HG02642 (cell line): ENCODE measurements around the gene LY6G5C.
"Not testable (repeated sequence)": the region's sequence is repeated elsewhere in the genome, so short reads cannot be mapped to it uniquely, and the experiment has no call there.

Source experiments
- ATAC-seq: cut with Tn5 transposase; IDR thresholded peaks from one replicate; pipeline ENCODE4 v1.9.1; 2021; ENCODE audit warnings: mild to moderate bottlenecking; ENCODE audit not compliant: unreplicated experiment, poor library complexity

Gene LY6G5C

GRCh38 chr6:31715022-31715958 lies 34.4 kb upstream of the LY6G5C start, which contains the start of gene LY6G6D:
TSS of gene LY6G6D (plus strand) at chr6:31715348. CDS start at chr6:31715356, 8 bp downstream.
- ATAC-seq: no peak

DNA sequence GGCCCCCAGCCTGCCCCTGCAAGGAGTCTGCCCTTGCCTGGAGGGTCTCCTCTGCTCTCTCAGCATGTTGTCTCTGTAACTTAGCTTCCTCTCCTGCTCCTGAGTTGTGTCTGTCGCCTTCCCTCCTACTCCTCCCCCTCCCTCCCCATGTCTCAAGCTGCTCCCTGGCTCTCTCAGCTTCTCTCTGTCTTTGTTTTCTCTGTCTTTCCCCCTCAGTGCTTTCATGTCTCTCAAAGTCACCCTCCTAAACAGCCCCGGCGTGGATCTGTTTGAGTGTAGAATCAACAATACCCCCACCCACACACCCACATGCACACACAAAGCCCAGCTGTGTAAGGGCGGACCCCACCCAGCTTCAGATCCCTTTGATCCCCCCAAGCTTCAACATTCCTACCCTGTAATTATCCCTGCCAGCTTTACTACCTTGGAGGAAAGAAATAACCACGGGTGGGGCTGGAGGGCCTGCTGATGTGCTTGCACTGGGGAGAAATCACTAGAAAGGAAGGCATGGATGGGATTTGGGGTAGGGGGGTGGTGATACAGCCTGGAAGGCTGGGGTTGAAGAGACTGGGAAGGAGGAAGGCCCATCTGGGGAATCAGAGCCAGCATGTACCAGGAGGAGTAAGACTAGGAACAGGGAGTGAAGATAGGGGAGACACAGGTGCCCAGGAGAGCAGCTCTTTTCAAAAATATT lies 33.3 kb upstream of the LY6G5C start:
- ATAC-seq: no peak

GRCh38 chr6:31713465-31713864 lies 32.6 kb upstream of the LY6G5C start:
- no peak for ATAC-seq

DNA sequence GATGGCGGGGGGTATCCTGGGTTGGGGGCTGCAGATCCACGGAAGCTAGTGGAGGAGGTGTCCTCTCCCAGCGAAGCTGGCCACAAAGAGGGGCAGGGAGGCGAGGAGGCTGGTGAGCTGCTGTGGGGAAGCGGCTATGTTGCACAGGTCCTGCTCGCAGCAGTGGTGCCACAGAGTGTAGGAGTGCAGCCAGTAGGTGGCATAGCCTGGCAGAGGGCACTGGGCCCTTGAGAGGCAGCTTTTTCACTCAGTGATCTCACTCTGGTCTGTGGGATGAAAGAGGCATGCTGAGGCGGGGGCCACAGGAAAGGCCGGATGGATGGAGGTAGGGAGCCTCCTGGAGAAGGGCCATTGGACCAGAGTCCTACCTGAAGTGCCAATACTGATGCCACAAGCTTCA lies 31.4 kb upstream of the LY6G5C start:
- ATAC-seq: no peak

- ATAC-seq: no peak
Observed at GRCh38 chr6:31711233-31711632, 30.4 kb upstream of the LY6G5C start.

DNA sequence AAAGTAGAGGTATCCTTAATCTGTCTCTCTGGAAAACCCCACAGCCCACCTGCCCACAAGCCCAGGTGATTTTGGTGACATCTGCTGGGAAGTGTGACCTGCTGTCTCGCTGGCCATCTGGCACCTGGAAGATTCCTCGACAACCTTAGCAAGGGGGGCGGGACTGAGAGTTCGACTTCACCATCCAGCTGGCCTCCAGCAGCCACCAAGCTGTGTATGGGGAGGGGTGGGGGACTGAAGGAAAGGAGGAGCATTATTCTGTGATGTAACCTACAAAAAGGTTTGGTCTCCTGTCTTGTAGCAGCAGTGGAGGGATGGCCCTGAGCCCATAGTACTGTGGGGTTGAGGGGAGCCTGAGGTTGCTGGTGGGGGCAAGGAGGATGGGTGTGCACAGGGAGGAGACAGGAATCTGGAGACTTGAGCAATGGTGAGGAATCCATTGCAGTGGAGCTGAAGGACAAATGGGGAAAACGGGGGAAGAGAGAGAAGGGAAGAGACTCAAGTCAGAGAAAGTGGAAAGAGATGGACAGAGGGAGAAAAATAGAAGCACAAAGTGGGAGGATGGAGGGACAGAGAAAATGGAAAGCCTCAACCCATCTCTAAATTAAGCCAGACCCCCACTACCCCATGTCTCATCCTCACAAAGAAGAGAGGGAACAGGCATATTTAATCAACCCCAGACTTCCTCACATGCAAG lies 29.8 kb upstream of the LY6G5C start:
- no peak for ATAC-seq

DNA sequence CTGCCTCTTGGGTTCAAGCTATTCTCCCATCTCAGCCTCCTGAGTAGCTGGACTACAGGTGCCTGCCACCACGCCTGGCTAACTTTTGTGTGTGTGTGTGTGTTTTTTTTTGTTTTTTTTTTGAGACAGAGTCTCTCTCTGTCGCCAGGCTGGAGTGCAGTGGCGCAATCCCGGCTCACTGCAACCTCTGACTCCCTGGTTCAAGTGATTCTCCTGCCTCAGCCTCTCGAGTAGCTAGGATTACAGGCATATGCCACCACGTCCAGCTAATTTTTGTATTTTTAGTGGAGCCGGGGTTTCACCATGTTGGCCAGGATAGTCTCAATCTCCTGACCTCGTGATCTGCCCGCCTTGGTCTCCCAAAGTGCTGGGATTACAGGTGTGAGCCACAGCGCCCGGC lies 28.3 kb upstream of the LY6G5C start:
- not testable (repeated sequence) for ATAC-seq

DNA sequence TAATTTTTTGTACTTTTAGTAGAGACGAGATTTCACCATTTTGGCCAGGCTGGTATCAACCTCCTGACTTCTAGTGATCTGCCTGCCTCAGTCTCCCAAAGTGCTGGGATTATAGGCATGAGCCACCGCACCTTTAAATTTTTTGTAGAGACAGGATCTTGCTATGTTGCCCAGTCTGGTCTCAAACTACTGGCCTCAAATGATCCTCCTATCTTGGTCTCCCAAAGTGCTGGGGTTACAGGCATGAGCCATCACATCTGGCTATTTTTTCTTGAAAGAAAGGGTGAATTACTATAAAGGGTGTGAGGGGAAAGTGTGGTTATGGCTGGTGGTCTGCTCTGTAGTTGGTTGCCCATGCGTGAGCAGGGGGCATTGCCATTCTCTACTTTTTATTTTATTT lies 27.4 kb upstream of the LY6G5C start:
- no peak for ATAC-seq

- no peak for ATAC-seq
Observed at GRCh38 chr6:31707701-31708100, 26.8 kb upstream of the LY6G5C start.

DNA sequence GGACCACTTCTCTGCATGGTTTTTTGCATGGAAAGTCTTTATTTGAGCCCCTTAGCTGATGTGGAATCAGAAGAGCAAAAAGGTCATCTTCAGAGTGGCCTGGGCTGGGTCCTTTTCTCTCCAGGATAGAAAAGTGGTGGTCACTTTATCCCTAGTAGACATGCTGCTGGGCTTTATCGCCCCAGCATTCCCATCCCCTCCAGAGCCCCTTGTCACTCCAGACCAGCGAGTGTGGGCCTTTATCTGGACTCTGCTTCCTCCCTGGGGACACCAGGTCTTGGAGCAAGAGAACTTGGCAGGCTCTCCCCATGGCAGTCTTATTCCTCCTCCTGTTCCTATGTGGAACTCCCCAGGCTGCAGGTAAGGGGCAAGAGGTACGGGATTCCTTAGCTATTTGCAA lies 25.7 kb upstream of the LY6G5C start, which contains the start of gene LY6G6F:
Gene LY6G6F, plus strand, starts transcription at position 268 of the 400 bp plus-strand sequence. Its CDS starts 41 bp downstream, at position 309.
- ATAC-seq: no peak

- no peak for ATAC-seq
Observed at GRCh38 chr6:31705931-31706330, 25.1 kb upstream of the LY6G5C start.

- ATAC-seq: peak; percentile 91
Observed at GRCh38 chr6:31702819-31703716, 22.2 kb upstream of the LY6G5C start, which contains the start of gene ABHD16A. TSS of gene ABHD16A (minus strand) at chr6:31703324. CDS start at chr6:31703281, 43 bp downstream.

DNA sequence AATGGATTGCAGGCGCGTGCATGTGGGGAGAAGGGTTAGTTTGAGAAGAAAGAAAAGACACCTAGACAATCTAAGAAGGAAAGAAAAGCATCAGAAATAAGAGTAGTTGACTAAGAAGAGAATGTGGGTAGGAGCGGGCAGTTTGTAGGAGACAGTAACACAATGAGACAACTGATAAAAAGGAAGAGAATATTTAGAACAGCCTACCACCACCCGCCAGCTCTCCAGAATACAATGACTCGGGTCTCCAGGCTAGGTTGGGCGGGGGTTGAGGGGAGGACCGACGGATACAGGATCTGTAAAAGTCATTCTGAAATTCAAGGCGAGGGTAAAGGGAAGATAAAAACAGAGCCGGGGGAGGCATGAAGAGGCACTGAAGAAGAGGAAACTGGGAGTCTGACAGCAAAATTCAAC lies 21.5 kb upstream of the LY6G5C start:
- ATAC-seq: no peak

- ATAC-seq: no peak
Observed at GRCh38 chr6:31701666-31702404, 21.0 kb upstream of the LY6G5C start.

DNA sequence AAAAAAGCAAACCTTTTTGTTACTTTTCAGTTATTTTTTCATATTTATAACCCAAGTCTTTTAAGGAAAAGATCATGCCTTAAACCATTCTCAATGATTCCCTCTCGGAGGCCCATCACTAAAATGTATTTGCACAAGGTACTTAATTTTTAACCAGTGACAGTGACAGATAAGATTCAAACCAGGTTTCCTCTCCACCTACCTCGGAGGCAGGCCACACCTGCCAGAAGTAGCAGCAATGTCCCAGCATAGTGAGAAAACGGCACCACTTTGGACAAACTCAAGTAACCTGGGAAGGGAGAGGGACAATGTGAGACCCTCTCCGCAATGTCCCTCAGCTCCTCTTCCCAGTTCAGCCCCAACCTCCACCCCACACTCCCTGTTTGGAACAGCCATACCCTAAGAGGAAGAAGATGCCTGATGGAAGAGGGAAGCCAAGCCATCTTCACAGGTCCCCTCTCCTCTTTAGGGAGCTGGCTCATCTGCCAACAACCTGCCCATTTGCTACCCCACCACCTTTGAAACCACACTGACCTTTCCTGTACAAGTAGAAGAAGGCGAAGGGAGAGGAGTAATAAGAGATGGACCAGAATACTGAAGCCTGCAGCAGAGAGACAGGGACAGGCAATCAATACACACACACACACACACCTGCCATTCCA lies 20.0 kb upstream of the LY6G5C start:
- ATAC-seq: no peak

DNA sequence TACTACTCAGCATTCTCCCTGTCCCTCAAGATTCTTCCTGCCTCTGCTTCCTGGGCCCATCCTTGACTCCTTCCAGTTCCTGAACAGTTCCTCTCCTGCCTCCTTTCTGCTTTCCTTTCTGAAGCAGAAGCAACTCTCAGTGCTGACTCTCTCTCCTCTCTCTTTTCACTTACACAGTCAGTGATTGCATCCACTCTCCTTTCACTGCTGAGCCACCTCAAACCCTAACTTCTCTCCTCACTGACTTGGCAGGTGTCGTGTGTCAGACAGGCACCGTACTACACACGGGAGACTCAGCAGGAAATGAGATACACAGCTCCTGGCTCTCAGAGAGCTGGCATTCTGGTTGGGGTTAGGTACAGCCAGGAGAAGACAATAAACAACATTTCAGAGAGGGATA lies 16.7 kb upstream of the LY6G5C start:
- ATAC-seq: no peak

- ATAC-seq: no peak
Observed at GRCh38 chr6:31693535-31693934, 12.7 kb upstream of the LY6G5C start.

DNA sequence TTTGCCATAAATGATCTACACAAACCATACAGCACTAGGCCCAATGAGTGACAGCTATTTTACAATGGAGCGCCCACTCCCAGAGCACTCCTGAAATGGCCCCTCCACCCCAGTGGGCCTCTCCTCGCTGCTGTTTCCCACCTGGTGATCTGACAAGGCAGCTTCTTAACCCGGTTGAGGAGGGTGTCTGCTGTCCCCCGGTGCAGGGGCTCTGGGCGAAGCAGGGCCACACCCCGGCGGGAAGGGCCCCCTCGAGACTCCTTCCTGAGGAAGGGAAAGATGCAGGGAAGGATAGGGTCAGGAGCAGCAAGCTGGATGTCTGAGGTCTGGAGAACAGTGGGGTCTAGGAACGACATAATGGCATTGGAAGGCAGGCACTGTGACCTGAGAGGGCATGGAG lies 12.0 kb upstream of the LY6G5C start:
- ATAC-seq: no peak
